HepG2 (cell line): Measurements from ENCODE around the gene ROBO3. TPM values are rescaled to one million over a fixed set of nuclear protein-coding genes. Genes with fewer than 3 reads are reported as not detected.

Experiments
- ATAC-seq: fragments of 200-7000 bp; cut with Tn5 transposase; 3 replicates; pipeline ENCODE4 v1.9.1; 2020; ENCODE audit warnings: mild to moderate bottlenecking, moderate library complexity
- BruUV-seq: library from RNA; stranded (reverse); fragments of 400-500 nt; replicated peaks from 2 replicates; lab custom pipeline; 2021; lab: Mats Ljungman, UMichigan
- CTCF ChIA-PET: fragments of 300-600 bp; formaldehyde crosslinking; extraction: SDS; loops from one replicate; lab custom pipeline; 2021; ENCODE audit warnings: low total read pairs, inconsistent platforms, low intra/inter-chr PET ratio; lab: Yijun Ruan, JAX
- POLR2A ChIA-PET: fragments of 350-600 bp; sonication (Branson Sonifier 250); formaldehyde crosslinking; loops from one replicate; lab custom pipeline; 2020; ENCODE audit warnings: antibody characterized with exemption, inconsistent platforms; lab: Yijun Ruan, JAX
- DNase-seq: peaks from one replicate; pipeline ENCODE4 v3.0.0-alpha.2; 2015; ENCODE audit warnings: low spot score
- FAIRE-seq: peaks from 3 replicates; lab custom pipeline; 2011; peaks lifted over from hg19 to GRCh38; lab: Jason Lieb, UNC
- H2AFZ ChIP-seq: one replicate; pipeline ENCODE4 v1.6.1; 2011; ENCODE audit warnings: low read length, inconsistent platforms
- H3K27ac ChIP-seq: fragments of 300-600 bp; 3 replicates; pipeline ENCODE4 v1.8.0; 2011; ENCODE audit warnings: mixed run types, mild to moderate bottlenecking, mixed read lengths, low read length, inconsistent platforms; ENCODE audit not compliant: insufficient read depth; ENCODE audit errors: extremely low read length
- H3K27me3 ChIP-seq, 2 experiments: fragments of 200-600 bp in 1 of 2; 2 replicates in 1 of 2; 3 replicates in 1 of 2; pipeline versions ENCODE4 v1.6.0 to v1.8.0; 2011; ENCODE audit warnings: low read length in 2 of 2, mild to moderate bottlenecking in 2 of 2, moderate library complexity in 2 of 2, inconsistent platforms in 1 of 2; ENCODE audit not compliant: insufficient read depth in 2 of 2, control insufficient read depth in 1 of 2
- H3K36me3 ChIP-seq, 2 experiments: fragments of 200-600 bp in 1 of 2; replicated peaks in 1 of 2; 2 replicates in 1 of 2; 3 replicates in 1 of 2; pipeline versions ENCODE4 v1.5.1 to v1.8.0; 2011; ENCODE audit warnings: low read length in 2 of 2, inconsistent platforms in 1 of 2; ENCODE audit not compliant: insufficient read depth in 2 of 2, control insufficient read depth in 1 of 2
- H3K4me1 ChIP-seq: 2 replicates; pipeline ENCODE4 v1.5.1; 2012; ENCODE audit warnings: low read length, inconsistent platforms; ENCODE audit not compliant: insufficient read depth
- H3K4me2 ChIP-seq: 2 replicates; pipeline ENCODE4 v1.6.0; 2011; ENCODE audit warnings: low read depth, low read length, inconsistent platforms
- H3K4me3 ChIP-seq, 3 experiments: fragments of 200-600 bp in 1 of 3; sonication (generic), shearing (Covaris generic) in 1 of 3; replicated peaks in 1 of 3; 2 replicates each; pipeline ENCODE4 v1.5.1; 2011 to 2016; ENCODE audit warnings: low read length in 3 of 3, inconsistent platforms in 2 of 3, low read depth in 2 of 3, mild to moderate bottlenecking in 2 of 3, control low read depth in 1 of 3, mixed read lengths in 1 of 3; ENCODE audit not compliant: insufficient read depth in 1 of 3
- H3K79me2 ChIP-seq: one replicate; pipeline ENCODE4 v1.6.1; 2011; ENCODE audit warnings: low read length, inconsistent platforms; ENCODE audit not compliant: insufficient read depth
- H3K9ac ChIP-seq: 2 replicates; pipeline ENCODE4 v1.6.0; 2011; ENCODE audit warnings: mild to moderate bottlenecking, low read depth, low read length, inconsistent platforms; ENCODE audit not compliant: insufficient read depth
- H3K9me3 ChIP-seq: 2 replicates; pipeline ENCODE4 v1.5.1; 2012; ENCODE audit warnings: mild to moderate bottlenecking, low read length
- H4K20me1 ChIP-seq: 2 replicates; pipeline ENCODE4 v1.6.0; 2011; ENCODE audit warnings: inconsistent platforms, mild to moderate bottlenecking, low read length, moderate library complexity; ENCODE audit not compliant: insufficient read depth
- MAFF ChIP-seq: IDR thresholded peaks from 2 replicates; pipeline ENCODE4 v1.6.1; 2011; ENCODE audit warnings: low read depth, low read length, improper control_type of control experiment
- MAFK ChIP-seq, 2 experiments: IDR thresholded peaks in 1 of 2; conservative IDR thresholded peaks in 1 of 2; 2 replicates each; pipeline ENCODE4 v1.6.1; 2011; ENCODE audit warnings: improper control_type of control experiment in 2 of 2, low read length in 2 of 2
- ZBTB20 ChIP-seq: sonication (generic); formaldehyde crosslinking; IDR thresholded peaks from 2 replicates; pipeline ENCODE4 v1.8.1; 2023; ENCODE audit warnings: missing genetic modification reagents, low read depth, mild to moderate bottlenecking, borderline replicate concordance
- WGBS: methylation state at CpG from one replicate; pipeline ENCODE4 v1.1.6; 2017; ENCODE audit warnings: low lambda C conversion rate; 5-methylcytosine and 5-hydroxymethylcytosine counted together
- in situ Hi-C: cut with HindIII; loops from 2 replicates; pipeline ENCODE4 v1.10.0; 2017; ENCODE audit warnings: low pct_unique_long_range_greater_than_20kb; ENCODE audit not compliant: extremely low pct_ligation_motif_present
- intact Hi-C: fragments of 100-400 bp; cut with micrococcal nuclease; formaldehyde crosslinking; loops from one replicate; pipeline ENCODE4 v1.10.0; 2022; ENCODE audit not compliant: unreplicated experiment
- polyA plus RNA-seq, 8 experiments: library from polyadenylated mRNA; depleted of rRNA in 3 of 8; stranded (reverse) in 7 of 8; unstranded in 1 of 8; fragments of >200 nt; fragmentation: Illumina TruSeq in 4 of 8; extraction: Trizol in 4 of 8; gene quantifications; 2 replicates each; pipeline versions ENCODE4 v1.2.1 to v1.2.3, GENCODE V29; 2011 to 2016; ENCODE audit warnings: low read depth in 4 of 8, missing spikeins in 1 of 8, mixed read lengths in 1 of 8; ENCODE audit not compliant: insufficient read depth in 1 of 8
- total RNA-seq, 5 experiments: library from RNA; depleted of rRNA; stranded (reverse); fragments of >200 nt; fragmentation: Illumina TruSeq; extraction: Trizol; gene quantifications; 2 replicates each; pipeline ENCODE4 v1.2.3, GENCODE V29; 2016; ENCODE audit warnings: low read depth in 1 of 5
- TF ChIP-seq, protein P1 (sequence below): sonication (generic); formaldehyde crosslinking; IDR thresholded peaks from 2 replicates; pipeline ENCODE4 v1.4.0; 2020; ENCODE audit warnings: missing genetic modification reagents, borderline replicate concordance
- TF ChIP-seq, protein P2 (sequence below): IDR thresholded peaks from 2 replicates; pipeline ENCODE4 v1.6.1; 2016; ENCODE audit warnings: mild to moderate bottlenecking

The ROBO3 gene
- total and polyA plus RNA-seq, 2 of the 13 experiments (the other 11 are each of a cell fraction or from before 2014, with no cell fraction given) = 0.07 to 2.4 TPM

DNA sequence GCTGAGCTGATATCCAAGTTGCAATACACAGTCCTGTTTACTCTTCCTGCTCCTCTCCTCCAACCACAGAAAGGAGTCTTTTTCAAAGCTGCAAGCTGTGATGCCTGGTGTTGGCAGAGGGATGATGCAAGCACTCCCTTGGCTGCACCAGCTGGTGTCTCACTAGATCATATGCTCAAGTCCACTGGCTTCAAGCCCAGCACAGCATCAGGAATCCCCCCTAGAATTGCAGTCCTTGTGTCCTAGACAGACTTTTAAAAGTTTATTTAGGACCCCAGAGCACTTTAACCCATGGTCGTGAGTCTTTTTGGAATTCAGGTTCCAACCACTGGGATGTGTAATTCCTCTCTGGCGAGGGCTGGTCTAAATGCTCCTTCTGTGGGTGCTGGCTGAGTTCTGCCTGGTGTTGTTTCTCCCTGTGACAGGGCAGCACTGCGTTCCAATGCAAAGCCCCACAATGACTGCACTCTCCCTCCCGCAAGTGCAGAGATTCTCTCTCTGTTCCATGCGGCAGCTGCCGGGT lies 51.9 kb downstream of the ROBO3 start (continued):
- TF ChIP-seq, protein P1, sequence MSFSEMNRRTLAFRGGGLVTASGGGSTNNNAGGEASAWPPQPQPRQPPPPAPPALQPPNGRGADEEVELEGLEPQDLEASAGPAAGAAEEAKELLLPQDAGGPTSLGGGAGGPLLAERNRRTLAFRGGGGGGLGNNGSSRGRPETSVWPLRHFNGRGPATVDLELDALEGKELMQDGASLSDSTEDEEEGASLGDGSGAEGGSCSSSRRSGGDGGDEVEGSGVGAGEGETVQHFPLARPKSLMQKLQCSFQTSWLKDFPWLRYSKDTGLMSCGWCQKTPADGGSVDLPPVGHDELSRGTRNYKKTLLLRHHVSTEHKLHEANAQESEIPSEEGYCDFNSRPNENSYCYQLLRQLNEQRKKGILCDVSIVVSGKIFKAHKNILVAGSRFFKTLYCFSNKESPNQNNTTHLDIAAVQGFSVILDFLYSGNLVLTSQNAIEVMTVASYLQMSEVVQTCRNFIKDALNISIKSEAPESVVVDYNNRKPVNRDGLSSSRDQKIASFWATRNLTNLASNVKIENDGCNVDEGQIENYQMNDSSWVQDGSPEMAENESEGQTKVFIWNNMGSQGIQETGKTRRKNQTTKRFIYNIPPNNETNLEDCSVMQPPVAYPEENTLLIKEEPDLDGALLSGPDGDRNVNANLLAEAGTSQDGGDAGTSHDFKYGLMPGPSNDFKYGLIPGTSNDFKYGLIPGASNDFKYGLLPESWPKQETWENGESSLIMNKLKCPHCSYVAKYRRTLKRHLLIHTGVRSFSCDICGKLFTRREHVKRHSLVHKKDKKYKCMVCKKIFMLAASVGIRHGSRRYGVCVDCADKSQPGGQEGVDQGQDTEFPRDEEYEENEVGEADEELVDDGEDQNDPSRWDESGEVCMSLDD (CRISPR knock-in tag) = no peak
- TF ChIP-seq, protein P2, sequence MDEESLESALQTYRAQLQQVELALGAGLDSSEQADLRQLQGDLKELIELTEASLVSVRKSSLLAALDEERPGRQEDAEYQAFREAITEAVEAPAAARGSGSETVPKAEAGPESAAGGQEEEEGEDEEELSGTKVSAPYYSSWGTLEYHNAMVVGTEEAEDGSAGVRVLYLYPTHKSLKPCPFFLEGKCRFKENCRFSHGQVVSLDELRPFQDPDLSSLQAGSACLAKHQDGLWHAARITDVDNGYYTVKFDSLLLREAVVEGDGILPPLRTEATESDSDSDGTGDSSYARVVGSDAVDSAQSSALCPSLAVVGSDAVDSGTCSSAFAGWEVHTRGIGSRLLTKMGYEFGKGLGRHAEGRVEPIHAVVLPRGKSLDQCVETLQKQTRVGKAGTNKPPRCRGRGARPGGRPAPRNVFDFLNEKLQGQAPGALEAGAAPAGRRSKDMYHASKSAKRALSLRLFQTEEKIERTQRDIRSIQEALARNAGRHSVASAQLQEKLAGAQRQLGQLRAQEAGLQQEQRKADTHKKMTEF = no peak

DNA sequence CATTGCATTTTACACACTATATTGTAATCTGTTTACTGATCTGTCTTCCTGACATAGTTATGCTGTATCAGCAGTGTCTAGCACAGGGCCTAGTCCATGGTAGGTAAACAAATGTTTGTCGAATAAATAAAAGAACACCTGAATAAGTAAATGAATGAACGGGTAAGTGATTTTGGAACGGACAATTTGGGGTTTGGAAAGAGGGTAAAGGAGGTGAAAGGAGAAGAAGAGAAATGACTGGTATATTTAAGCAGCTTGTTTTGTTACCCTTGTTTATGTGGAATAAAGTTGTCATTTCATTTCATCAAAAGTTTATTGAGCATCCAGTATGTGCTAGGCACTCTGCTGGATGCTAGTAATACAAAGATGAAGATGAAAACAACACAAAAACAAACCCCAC lies 53.7 kb downstream of the ROBO3 start, which contains the start of gene HEPN1:
Gene HEPN1, plus strand, starts transcription at position 301 of the 400 bp plus-strand sequence.
- Histone ChIP-seq H4K20me1 (no peaks in the 10 kb centered on the region), H3K4me3 (no peak within 1 kb of the TSS), H3K4me1 (peaks cover 19% of the 10 kb centered on the region), H3K9me3 (no peaks in the 10 kb centered on the region), H3K79me2 (no peaks in the 10 kb centered on the region), H3K27me3 (no peaks in the 10 kb centered on the region), H3K9ac (no peak within 1 kb of the TSS), H3K36me3 (peaks cover 11 to 27% of the 10 kb centered on the region in 2 experiments), H2AFZ (no peak within 1 kb of the TSS), H3K4me2 (no peak within 1 kb of the TSS), H3K27ac (no peak within 1 kb of the TSS)
- no peak for DNase-seq
- ATAC-seq = no peak
- intact Hi-C loops = no loop called here
- ChIA-PET POLR2A (no interaction called here), CTCF (no interaction called here)
- WGBS = 63% methylated on average over 3 of the region's 3 CpGs
- in situ Hi-C loops = no loop called here
- TF ChIP-seq MAFF (peak; percentile 27; the same call in 1 of the 2 replicates), MAFK (conservative IDR thresholded peaks at IDR 0.05 in 1 of 2, IDR thresholded peaks at IDR 0.05 in 1 of 2; ENCODE audit: low read length in 2 of 2) (peak in 1 of 2 experiments; percentile 40; a peak in 3 of 4 replicates), ZBTB20 (no peak)
- BruUV-seq = no TSS peak
- FAIRE-seq = no peak
